ENCODE results near the gene TBXA2R.
A peak's percentile ranks its signal among the peaks of the same experiment; 100 is the strongest.

TBXA2R gene

GRCh38 chr19:3547767-3548282, 58.9 kb downstream of the TBXA2R start:
- CTCF ChIA-PET = no interaction called here
- TF ChIP-seq FOXM1 (IDR thresholded peaks at IDR 0.05; ENCODE audit: borderline replicate concordance) = no peak
- no peak for TF ChIP-seq TARDBP (IDR thresholded peaks at IDR 0.05)
- no peak for TF ChIP-seq ZNF384 (IDR thresholded peaks at IDR 0.05)
- TF ChIP-seq LEF1 (IDR thresholded peaks at IDR 0.05; ENCODE audit: borderline replicate concordance) = no peak
- TF ChIP-seq FOXK2 (IDR thresholded peaks at IDR 0.05) = no peak
- no peak for TF ChIP-seq SUZ12 (IDR thresholded peaks at IDR 0.05)
- TF ChIP-seq BHLHE40 (IDR thresholded peaks at IDR 0.05; ENCODE audit: borderline replicate concordance) = no peak
- no peak for TF ChIP-seq ELF4 (IDR thresholded peaks at IDR 0.05)
- POLR2A ChIA-PET = no interaction called here
- no peak for DNase-seq (ENCODE audit: extremely low spot score)

- TF ChIP-seq FOXA1 (IDR thresholded peaks at IDR 0.05) (no peak), FOXK2 (IDR thresholded peaks at IDR 0.05) (no peak), HDGF (IDR thresholded peaks at IDR 0.05; ENCODE audit: borderline replicate concordance) (no peak), ELF4 (IDR thresholded peaks at IDR 0.05) (no peak), LEF1 (IDR thresholded peaks at IDR 0.05; ENCODE audit: borderline replicate concordance) (no peak), L3MBTL2 (conservative IDR thresholded peaks at IDR 0.05) (no peak), SUZ12 (IDR thresholded peaks at IDR 0.05) (no peak), NFRKB (IDR thresholded peaks at IDR 0.05) (no peak)
- peak; percentile 41 for DNase-seq (ENCODE audit: extremely low spot score)
- ChIA-PET POLR2A (interaction anchor here (1.3 kb wide), 1 partner anchor 26 kb away, joined by 5 read pairs; no protein-coding TSS in a partner anchor), CTCF (no interaction called here)
Observed at GRCh38 chr19:3547301-3547731, 59.4 kb downstream of the TBXA2R start.

DNA sequence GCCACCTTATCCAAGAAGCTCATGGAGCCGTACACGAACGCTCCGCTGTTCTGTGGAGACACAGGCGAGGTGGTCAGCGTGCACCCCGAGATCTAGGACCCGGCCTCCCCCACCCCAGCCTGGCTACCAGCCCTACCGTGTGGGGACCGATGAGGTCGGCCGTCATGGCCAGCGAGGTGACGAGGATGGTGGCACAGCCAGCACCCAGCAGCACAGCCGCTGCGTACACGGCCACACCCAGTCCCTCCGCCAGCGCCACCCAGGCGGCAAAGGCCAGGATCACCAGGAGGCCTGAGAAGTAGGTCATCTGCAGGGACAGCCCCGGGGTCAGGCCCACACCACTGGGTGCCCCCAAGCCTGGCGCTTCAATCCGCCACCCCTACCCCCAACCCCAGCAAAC, 60.6 kb downstream of the TBXA2R start:
- TF ChIP-seq HDGF (IDR thresholded peaks at IDR 0.05; ENCODE audit: borderline replicate concordance) = no peak
- no peak for TF ChIP-seq ELF4 (IDR thresholded peaks at IDR 0.05)
- TF ChIP-seq CTBP1 (IDR thresholded peaks at IDR 0.05; ENCODE audit: borderline replicate concordance) = no peak
- TF ChIP-seq, protein P1, sequence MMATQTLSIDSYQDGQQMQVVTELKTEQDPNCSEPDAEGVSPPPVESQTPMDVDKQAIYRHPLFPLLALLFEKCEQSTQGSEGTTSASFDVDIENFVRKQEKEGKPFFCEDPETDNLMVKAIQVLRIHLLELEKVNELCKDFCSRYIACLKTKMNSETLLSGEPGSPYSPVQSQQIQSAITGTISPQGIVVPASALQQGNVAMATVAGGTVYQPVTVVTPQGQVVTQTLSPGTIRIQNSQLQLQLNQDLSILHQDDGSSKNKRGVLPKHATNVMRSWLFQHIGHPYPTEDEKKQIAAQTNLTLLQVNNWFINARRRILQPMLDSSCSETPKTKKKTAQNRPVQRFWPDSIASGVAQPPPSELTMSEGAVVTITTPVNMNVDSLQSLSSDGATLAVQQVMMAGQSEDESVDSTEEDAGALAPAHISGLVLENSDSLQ (IDR thresholded peaks at IDR 0.05) = no peak
- TF ChIP-seq ZNF384 (IDR thresholded peaks at IDR 0.05) = no peak
- TF ChIP-seq NFRKB (IDR thresholded peaks at IDR 0.05) = no peak
- TF ChIP-seq LEF1 (IDR thresholded peaks at IDR 0.05; ENCODE audit: borderline replicate concordance) = no peak
- no peak for TF ChIP-seq TARDBP (IDR thresholded peaks at IDR 0.05)
- TF ChIP-seq SUZ12 (IDR thresholded peaks at IDR 0.05) = no peak
- TF ChIP-seq L3MBTL2 (conservative IDR thresholded peaks at IDR 0.05) = no peak
- no peak for TF ChIP-seq BHLHE40 (IDR thresholded peaks at IDR 0.05; ENCODE audit: borderline replicate concordance)
- no peak for TF ChIP-seq FOXK2 (IDR thresholded peaks at IDR 0.05)
- TF ChIP-seq FOXM1 (IDR thresholded peaks at IDR 0.05; ENCODE audit: borderline replicate concordance) = no peak
- TF ChIP-seq SP1 (IDR thresholded peaks at IDR 0.05) = no peak
- TF ChIP-seq FOXA1 (IDR thresholded peaks at IDR 0.05) = no peak
- TF ChIP-seq ARNT (IDR thresholded peaks at IDR 0.05) = no peak
- ChIA-PET CTCF (interaction anchor here (2.4 kb wide), 1 partner anchor 29 kb away, joined by 10 read pairs; no protein-coding TSS in a partner anchor), POLR2A (interaction anchor here (1.3 kb wide), 1 partner anchor 28 kb away, joined by 5 read pairs; no protein-coding TSS in a partner anchor)
- DNase-seq (ENCODE audit: extremely low spot score) = no peak

DNA sequence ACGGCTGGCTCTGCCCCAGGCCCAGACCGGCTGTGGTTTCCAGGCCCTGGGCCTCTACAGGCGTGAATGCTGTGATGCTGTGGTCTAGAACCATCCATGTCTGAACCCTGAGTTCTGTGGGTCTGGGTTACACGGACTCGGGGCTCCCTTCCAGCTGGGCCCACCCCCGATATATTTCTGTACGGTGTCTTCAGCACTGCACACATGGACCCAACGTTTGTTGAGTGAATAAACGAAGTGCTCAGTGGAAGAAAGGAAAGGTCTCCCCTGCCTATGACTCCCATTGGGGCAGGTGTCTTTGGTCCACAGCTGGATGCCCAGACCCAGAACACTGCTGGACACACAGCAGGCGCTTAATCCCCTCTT, 61.0 kb downstream of the TBXA2R start:
- ChIA-PET CTCF (interaction anchor here (1.1 to 2.4 kb wide), 3 partner anchors 30 to 270 kb away, joined by 3 to 10 read pairs (median 5); no protein-coding TSS in a partner anchor), POLR2A (no interaction called here)
- no peak for DNase-seq (ENCODE audit: extremely low spot score)
- no peak for TF ChIP-seq L3MBTL2 (conservative IDR thresholded peaks at IDR 0.05)
- TF ChIP-seq LEF1 (IDR thresholded peaks at IDR 0.05; ENCODE audit: borderline replicate concordance) = no peak
- no peak for TF ChIP-seq NFRKB (IDR thresholded peaks at IDR 0.05)
- no peak for TF ChIP-seq CTBP1 (IDR thresholded peaks at IDR 0.05; ENCODE audit: borderline replicate concordance)
- TF ChIP-seq, protein P1 (IDR thresholded peaks at IDR 0.05) = no peak
- no peak for TF ChIP-seq ARNT (IDR thresholded peaks at IDR 0.05)
- no peak for TF ChIP-seq ZNF384 (IDR thresholded peaks at IDR 0.05)
- TF ChIP-seq FOXK2 (IDR thresholded peaks at IDR 0.05) = no peak
- no peak for TF ChIP-seq BHLHE40 (IDR thresholded peaks at IDR 0.05; ENCODE audit: borderline replicate concordance)
- TF ChIP-seq FOXA1 (IDR thresholded peaks at IDR 0.05) = no peak

DNA sequence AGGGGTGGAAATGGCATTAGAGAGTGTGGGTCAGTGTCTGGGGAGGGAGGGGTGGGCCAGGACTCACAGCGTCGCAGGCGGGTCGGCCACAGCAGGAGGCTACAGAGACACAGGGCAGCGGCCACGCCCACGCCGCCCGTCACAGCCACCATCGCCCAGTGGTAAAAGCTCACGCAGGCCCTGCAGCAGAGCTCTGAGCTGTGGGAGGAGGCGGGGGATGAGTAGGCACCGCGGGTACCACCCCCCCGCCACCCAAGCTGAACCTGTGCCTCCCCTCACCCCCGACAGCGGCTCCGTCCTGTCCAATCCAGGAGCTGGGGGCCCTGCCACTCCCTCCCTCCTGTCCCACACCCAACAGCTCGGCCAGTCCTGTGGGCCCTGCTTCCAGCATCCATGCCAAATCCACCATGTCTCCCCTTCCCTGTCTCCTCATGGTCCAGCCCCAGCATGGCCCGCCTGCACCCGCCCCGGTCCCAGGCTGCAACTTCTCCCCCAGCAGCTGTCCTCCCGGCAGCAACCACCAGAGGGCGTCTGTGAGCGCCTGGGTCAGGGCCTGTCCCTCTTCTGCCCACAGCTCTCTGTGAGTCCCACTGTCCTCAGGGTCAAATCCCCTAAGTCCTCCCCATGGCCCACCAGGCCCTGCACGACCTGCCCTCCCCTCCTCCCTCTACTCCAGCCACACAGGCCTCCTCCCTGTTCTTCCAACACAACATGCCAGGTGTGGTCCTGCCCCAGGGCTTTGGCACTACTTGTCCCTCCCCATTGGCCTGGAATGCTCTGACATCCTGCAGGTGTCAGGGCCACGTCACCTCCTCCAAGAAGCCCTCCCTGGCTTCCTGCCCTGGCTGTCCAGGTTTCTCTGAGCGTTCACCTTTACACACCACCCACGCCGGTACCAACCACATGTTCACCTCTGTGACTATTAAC, 61.7 kb downstream of the TBXA2R start:
- TF ChIP-seq SUZ12 (IDR thresholded peaks at IDR 0.05) = no peak
- TF ChIP-seq LEF1 (IDR thresholded peaks at IDR 0.05; ENCODE audit: borderline replicate concordance) = no peak
- TF ChIP-seq FOXM1 (IDR thresholded peaks at IDR 0.05; ENCODE audit: borderline replicate concordance) = no peak
- TF ChIP-seq ELF4 (IDR thresholded peaks at IDR 0.05) = no peak
- no peak for TF ChIP-seq SP1 (IDR thresholded peaks at IDR 0.05)
- no peak for TF ChIP-seq BHLHE40 (IDR thresholded peaks at IDR 0.05; ENCODE audit: borderline replicate concordance)
- TF ChIP-seq NFRKB (IDR thresholded peaks at IDR 0.05) = no peak
- TF ChIP-seq CTBP1 (IDR thresholded peaks at IDR 0.05; ENCODE audit: borderline replicate concordance) = no peak
- TF ChIP-seq FOXA1 (IDR thresholded peaks at IDR 0.05) = no peak
- TF ChIP-seq L3MBTL2 (conservative IDR thresholded peaks at IDR 0.05) = no peak
- POLR2A ChIA-PET = interaction anchor here (0.6 kb wide), 1 partner anchor 29 kb away, joined by 3 read pairs; no protein-coding TSS in a partner anchor
- peak; percentile 89 for DNase-seq (ENCODE audit: extremely low spot score)
- CTCF ChIA-PET = interaction anchor here (0.6 to 2.4 kb wide), 5 partner anchors 25 to 269 kb away, joined by 3 to 10 read pairs (median 4); no protein-coding TSS in a partner anchor

Data from HEK293T (cell line).